ENCODE results near the gene PREB. TPM values are rescaled to one million over a fixed set of nuclear protein-coding genes. Genes with fewer than 3 reads are reported as not detected.

Gene PREB
- total RNA-seq, 2 donors from 2014 or later: 74.0 to 88.9 TPM

DNA sequence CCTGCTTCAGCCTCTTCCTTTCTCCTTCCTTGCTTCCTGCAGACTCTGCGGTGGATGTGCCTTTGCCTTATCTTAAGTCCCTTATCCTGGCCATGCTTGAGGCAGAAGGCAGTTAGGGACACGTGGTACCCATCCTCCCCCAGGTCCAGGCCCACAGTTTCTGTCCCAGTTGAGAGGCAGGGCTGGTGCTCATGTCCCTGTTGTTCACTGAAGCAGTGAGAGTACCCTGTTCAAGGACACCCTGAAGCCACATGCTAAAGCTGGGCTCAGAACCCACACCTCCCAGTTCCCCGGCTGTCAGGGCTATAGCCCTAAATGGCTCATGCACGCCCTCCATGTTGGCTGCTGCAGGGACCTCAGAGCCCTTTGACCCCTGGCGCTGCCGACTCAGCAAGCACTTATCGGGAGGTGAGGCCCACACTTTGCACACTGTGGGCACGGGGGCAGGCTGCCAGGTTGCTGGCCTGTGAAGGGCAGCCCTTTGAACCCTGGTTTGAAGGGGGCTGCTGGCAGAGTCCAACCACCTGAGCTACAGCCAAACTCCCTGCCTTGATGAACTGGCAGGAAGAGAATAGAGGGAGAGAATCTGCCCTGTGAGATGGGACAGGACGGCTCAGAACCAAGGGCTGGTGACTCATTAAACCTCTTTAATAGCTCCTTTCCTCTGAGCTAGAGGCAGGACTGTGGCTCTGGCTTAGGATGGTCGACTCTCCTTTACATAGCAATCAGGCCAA lies 41.6 kb downstream of the PREB start:
- no peak for DNase-seq (ENCODE audit: low spot score)
- Histone ChIP-seq H3K27me3 (replicated peaks; ENCODE audit: insufficient read depth) (no peaks in the 10 kb centered on the region), H3K4me3 (no peak overlapping the region), H3K36me3 (no peaks in the 10 kb centered on the region), H3K9me3 (no peaks in the 10 kb centered on the region), H3K27ac (no peak overlapping the region), H3K4me1 (replicated peaks) (peaks cover 3% of the 10 kb centered on the region)
- no peak for TF ChIP-seq POLR2A (IDR thresholded peaks at IDR 0.05)
- no peak for TF ChIP-seq POLR2AphosphoS5 (IDR thresholded peaks at IDR 0.05)
- TF ChIP-seq, protein P1, sequence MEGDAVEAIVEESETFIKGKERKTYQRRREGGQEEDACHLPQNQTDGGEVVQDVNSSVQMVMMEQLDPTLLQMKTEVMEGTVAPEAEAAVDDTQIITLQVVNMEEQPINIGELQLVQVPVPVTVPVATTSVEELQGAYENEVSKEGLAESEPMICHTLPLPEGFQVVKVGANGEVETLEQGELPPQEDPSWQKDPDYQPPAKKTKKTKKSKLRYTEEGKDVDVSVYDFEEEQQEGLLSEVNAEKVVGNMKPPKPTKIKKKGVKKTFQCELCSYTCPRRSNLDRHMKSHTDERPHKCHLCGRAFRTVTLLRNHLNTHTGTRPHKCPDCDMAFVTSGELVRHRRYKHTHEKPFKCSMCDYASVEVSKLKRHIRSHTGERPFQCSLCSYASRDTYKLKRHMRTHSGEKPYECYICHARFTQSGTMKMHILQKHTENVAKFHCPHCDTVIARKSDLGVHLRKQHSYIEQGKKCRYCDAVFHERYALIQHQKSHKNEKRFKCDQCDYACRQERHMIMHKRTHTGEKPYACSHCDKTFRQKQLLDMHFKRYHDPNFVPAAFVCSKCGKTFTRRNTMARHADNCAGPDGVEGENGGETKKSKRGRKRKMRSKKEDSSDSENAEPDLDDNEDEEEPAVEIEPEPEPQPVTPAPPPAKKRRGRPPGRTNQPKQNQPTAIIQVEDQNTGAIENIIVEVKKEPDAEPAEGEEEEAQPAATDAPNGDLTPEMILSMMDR (IDR thresholded peaks at IDR 0.05): no peak
- WGBS: 67% methylated on average over 10 of the region's 10 CpGs
- intact Hi-C loops (cut with DNase I): no loop called here

GRCh38 chr2:27091746-27092695 lies 42.4 kb downstream of the PREB start:
- 68% methylated on average over 25 of the region's 25 CpGs for WGBS
- no peaks in the 10 kb centered on the region for H3K36me3 ChIP-seq
- H3K27me3 ChIP-seq (replicated peaks; ENCODE audit: insufficient read depth): no peaks in the 10 kb centered on the region
- no peak for TF ChIP-seq POLR2A (IDR thresholded peaks at IDR 0.05)
- TF ChIP-seq, protein P1 (IDR thresholded peaks at IDR 0.05): no peak
- TF ChIP-seq POLR2AphosphoS5 (IDR thresholded peaks at IDR 0.05): no peak
- no peak overlapping the region for H3K4me3 ChIP-seq
- H3K27ac ChIP-seq: no peak overlapping the region
- H3K4me1 ChIP-seq (replicated peaks): peaks cover 3% of the 10 kb centered on the region
- no peaks in the 10 kb centered on the region for H3K9me3 ChIP-seq
- intact Hi-C loops (cut with DNase I): no loop called here
- DNase-seq (ENCODE audit: low spot score): no peak

GRCh38 chr2:27089111-27089954 lies 45.1 kb downstream of the PREB start:
- Histone ChIP-seq H3K4me1 (replicated peaks) (no peaks in the 10 kb centered on the region), H3K36me3 (no peaks in the 10 kb centered on the region), H3K27ac (no peak overlapping the region), H3K27me3 (replicated peaks; ENCODE audit: insufficient read depth) (no peaks in the 10 kb centered on the region), H3K9me3 (no peaks in the 10 kb centered on the region), H3K4me3 (no peak overlapping the region)
- TF ChIP-seq POLR2A (IDR thresholded peaks at IDR 0.05) (no peak), POLR2AphosphoS5 (IDR thresholded peaks at IDR 0.05) (no peak)
- TF ChIP-seq, protein P1 (IDR thresholded peaks at IDR 0.05): no peak
- 87% methylated on average over 14 of the region's 14 CpGs for WGBS
- intact Hi-C loops (cut with DNase I): loop anchor here (5.0 kb wide), 1 partner anchor 127 kb away; no protein-coding TSS in a partner anchor
- no peak for DNase-seq (ENCODE audit: low spot score)

DNA sequence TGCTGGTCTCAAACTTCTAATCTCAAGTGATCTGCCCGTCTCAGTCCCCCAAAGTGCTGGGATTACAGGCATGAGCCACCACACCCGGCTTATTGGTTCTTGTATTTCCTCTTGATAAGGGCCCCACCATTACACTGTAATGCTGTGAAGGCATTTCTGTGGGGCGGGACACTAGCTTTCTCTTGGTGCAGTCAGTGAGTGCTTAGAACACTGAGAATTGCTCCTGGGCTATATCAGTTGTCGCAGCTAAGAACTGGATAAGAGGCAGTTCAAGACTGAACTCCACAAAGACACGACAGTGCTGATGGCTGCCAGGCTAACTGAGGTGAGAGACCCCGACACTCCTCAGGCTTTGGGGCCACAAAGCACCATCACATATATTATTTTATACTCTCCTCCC lies 45.8 kb downstream of the PREB start:
- Histone ChIP-seq H3K4me3 (no peak overlapping the region), H3K27ac (no peak overlapping the region), H3K27me3 (replicated peaks; ENCODE audit: insufficient read depth) (no peaks in the 10 kb centered on the region), H3K4me1 (replicated peaks) (no peaks in the 10 kb centered on the region), H3K9me3 (no peaks in the 10 kb centered on the region), H3K36me3 (no peaks in the 10 kb centered on the region)
- 96% methylated on average over 6 of the region's 6 CpGs for WGBS
- DNase-seq (ENCODE audit: low spot score): no peak
- intact Hi-C loops (cut with DNase I): loop anchor here (5.0 kb wide), 1 partner anchor 126 kb away; no protein-coding TSS in a partner anchor
- TF ChIP-seq POLR2A (IDR thresholded peaks at IDR 0.05): no peak
- no peak for TF ChIP-seq POLR2AphosphoS5 (IDR thresholded peaks at IDR 0.05)
- TF ChIP-seq, protein P1 (IDR thresholded peaks at IDR 0.05): no peak
